ENCODE results near the gene DLAT. TPM values are rescaled to one million over a fixed set of nuclear protein-coding genes. Genes with fewer than 3 reads are reported as not detected.
"Not testable (repeated sequence)": the region's sequence is repeated elsewhere in the genome, so short reads cannot be mapped to it uniquely, and the experiment has no call there.

The DLAT gene
- polyA plus RNA-seq, 2 donors = 9.7 to 22.6 TPM

- Histone ChIP-seq H3K4me3 (ENCODE audit: low read depth in 1 of 2, low read length in 2 of 2) (no peak overlapping the region), H3K36me3 (ENCODE audit: control insufficient read depth in 2 of 2, insufficient read depth in 2 of 2, low read length in 1 of 2) (no peaks in the 10 kb centered on the region), H3K4me1 (ENCODE audit: control insufficient read depth in 2 of 2, insufficient read depth in 2 of 2, low read length in 1 of 2) (no peaks in the 10 kb centered on the region), H3K27ac (ENCODE audit: low read depth in 2 of 2, low read length in 1 of 2) (no peak overlapping the region), H3K27me3 (ENCODE audit: control insufficient read depth in 1 of 2, insufficient read depth in 2 of 2, low read length in 2 of 2) (no peaks in the 10 kb centered on the region), H3K9me3 (ENCODE audit: control insufficient read depth in 2 of 2, insufficient read depth in 1 of 2, low read depth in 1 of 2, low read length in 1 of 2) (no peaks in the 10 kb centered on the region)
- 93 to 96% methylated on average over 6 of the region's 6 CpGs for WGBS, 2 donors
Observed at GRCh38 chr11:112002491-112003216, 22.6 kb upstream of the DLAT start.

DNA sequence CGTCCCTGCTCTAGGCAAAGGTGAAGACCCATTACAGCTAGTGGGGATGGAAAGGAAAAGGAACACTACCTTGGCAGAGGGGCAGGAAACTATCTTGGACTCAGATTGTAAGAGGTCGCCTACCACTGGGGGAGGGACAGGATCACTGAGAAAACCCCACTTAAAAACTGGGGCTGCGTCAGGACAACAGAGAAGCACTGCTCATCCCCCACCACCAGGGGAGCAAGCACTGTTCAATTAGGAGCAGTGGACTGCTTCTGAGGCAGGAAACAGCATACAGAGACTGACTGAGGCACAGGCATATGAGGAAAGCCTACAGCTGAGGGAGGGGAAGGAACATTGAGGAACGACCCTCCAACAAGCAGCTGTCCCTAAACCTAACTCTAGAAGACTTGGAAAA, 20.8 kb upstream of the DLAT start:
- no peaks in the 10 kb centered on the region for H3K27me3 ChIP-seq (ENCODE audit: control insufficient read depth in 1 of 2, insufficient read depth in 2 of 2, low read length in 2 of 2)
- no peaks in the 10 kb centered on the region for H3K36me3 ChIP-seq (ENCODE audit: control insufficient read depth in 2 of 2, insufficient read depth in 2 of 2, low read length in 1 of 2)
- no peaks in the 10 kb centered on the region for H3K4me1 ChIP-seq (ENCODE audit: control insufficient read depth in 2 of 2, insufficient read depth in 2 of 2, low read length in 1 of 2)
- no peak overlapping the region for H3K27ac ChIP-seq (ENCODE audit: low read depth in 2 of 2, low read length in 1 of 2)
- H3K9me3 ChIP-seq (ENCODE audit: control insufficient read depth in 2 of 2, insufficient read depth in 1 of 2, low read depth in 1 of 2, low read length in 1 of 2) = no peaks in the 10 kb centered on the region
- WGBS, 2 donors = 78% methylated on average over 4 of the region's 4 CpGs
- no peak overlapping the region for H3K4me3 ChIP-seq (ENCODE audit: low read depth in 1 of 2, low read length in 2 of 2)

- Histone ChIP-seq H3K9me3 (ENCODE audit: control insufficient read depth in 2 of 2, insufficient read depth in 1 of 2, low read depth in 1 of 2, low read length in 1 of 2) (no peaks in the 10 kb centered on the region), H3K27ac (ENCODE audit: low read depth in 2 of 2, low read length in 1 of 2) (peak overlapping the region; percentile 67 to 82), H3K27me3 (ENCODE audit: control insufficient read depth in 1 of 2, insufficient read depth in 2 of 2, low read length in 2 of 2) (no peaks in the 10 kb centered on the region), H3K4me1 (ENCODE audit: control insufficient read depth in 2 of 2, insufficient read depth in 2 of 2, low read length in 1 of 2) (no peaks in the 10 kb centered on the region), H3K4me3 (ENCODE audit: low read depth in 1 of 2, low read length in 2 of 2) (no peak overlapping the region), H3K36me3 (ENCODE audit: control insufficient read depth in 2 of 2, insufficient read depth in 2 of 2, low read length in 1 of 2) (no peaks in the 10 kb centered on the region)
- 62 to 69% methylated on average over 11 of the region's 11 CpGs for WGBS, 2 donors
Observed at GRCh38 chr11:112005422-112006094, 19.6 kb upstream of the DLAT start.

- not testable (repeated sequence) for H3K9me3 ChIP-seq (ENCODE audit: control insufficient read depth in 2 of 2, insufficient read depth in 1 of 2, low read depth in 1 of 2, low read length in 1 of 2); H3K27me3 ChIP-seq (ENCODE audit: control insufficient read depth in 1 of 2, insufficient read depth in 2 of 2, low read length in 2 of 2); H3K4me3 ChIP-seq (ENCODE audit: low read depth in 1 of 2, low read length in 2 of 2); H3K4me1 ChIP-seq (ENCODE audit: control insufficient read depth in 2 of 2, insufficient read depth in 2 of 2, low read length in 1 of 2); H3K36me3 ChIP-seq (ENCODE audit: control insufficient read depth in 2 of 2, insufficient read depth in 2 of 2, low read length in 1 of 2)
- peak overlapping the region; percentile 67 to 82 for H3K27ac ChIP-seq (ENCODE audit: low read depth in 2 of 2, low read length in 1 of 2)
- WGBS, 2 donors = 55 to 68% methylated on average over 4 of the region's 4 CpGs
Observed at GRCh38 chr11:112006095-112006441, 19.1 kb upstream of the DLAT start.

- H3K27me3 ChIP-seq (ENCODE audit: control insufficient read depth in 1 of 2, insufficient read depth in 2 of 2, low read length in 2 of 2); H3K36me3 ChIP-seq (ENCODE audit: control insufficient read depth in 2 of 2, insufficient read depth in 2 of 2, low read length in 1 of 2); H3K27ac ChIP-seq (ENCODE audit: low read depth in 2 of 2, low read length in 1 of 2); H3K4me1 ChIP-seq (ENCODE audit: control insufficient read depth in 2 of 2, insufficient read depth in 2 of 2, low read length in 1 of 2); H3K4me3 ChIP-seq (ENCODE audit: low read depth in 1 of 2, low read length in 2 of 2); H3K9me3 ChIP-seq (ENCODE audit: control insufficient read depth in 2 of 2, insufficient read depth in 1 of 2, low read depth in 1 of 2, low read length in 1 of 2): not testable (repeated sequence)
- WGBS, 2 donors = 87 to 89% methylated on average over 5 of the region's 5 CpGs
Observed at GRCh38 chr11:112011451-112011850, 13.8 kb upstream of the DLAT start.

- Histone ChIP-seq H3K36me3 (ENCODE audit: control insufficient read depth in 2 of 2, insufficient read depth in 2 of 2, low read length in 1 of 2) (no peaks in the 10 kb centered on the region), H3K27me3 (ENCODE audit: control insufficient read depth in 1 of 2, insufficient read depth in 2 of 2, low read length in 2 of 2) (no peaks in the 10 kb centered on the region), H3K4me3 (ENCODE audit: low read depth in 1 of 2, low read length in 2 of 2) (no peak overlapping the region), H3K9me3 (ENCODE audit: control insufficient read depth in 2 of 2, insufficient read depth in 1 of 2, low read depth in 1 of 2, low read length in 1 of 2) (no peaks in the 10 kb centered on the region), H3K27ac (ENCODE audit: low read depth in 2 of 2, low read length in 1 of 2) (peak overlapping the region in 1 of 2 donors; percentile 13), H3K4me1 (ENCODE audit: control insufficient read depth in 2 of 2, insufficient read depth in 2 of 2, low read length in 1 of 2) (no peaks in the 10 kb centered on the region)
- 70 to 73% methylated on average over 4 of the region's 4 CpGs for WGBS, 2 donors
Observed at GRCh38 chr11:112012874-112013273, 12.3 kb upstream of the DLAT start.

DNA sequence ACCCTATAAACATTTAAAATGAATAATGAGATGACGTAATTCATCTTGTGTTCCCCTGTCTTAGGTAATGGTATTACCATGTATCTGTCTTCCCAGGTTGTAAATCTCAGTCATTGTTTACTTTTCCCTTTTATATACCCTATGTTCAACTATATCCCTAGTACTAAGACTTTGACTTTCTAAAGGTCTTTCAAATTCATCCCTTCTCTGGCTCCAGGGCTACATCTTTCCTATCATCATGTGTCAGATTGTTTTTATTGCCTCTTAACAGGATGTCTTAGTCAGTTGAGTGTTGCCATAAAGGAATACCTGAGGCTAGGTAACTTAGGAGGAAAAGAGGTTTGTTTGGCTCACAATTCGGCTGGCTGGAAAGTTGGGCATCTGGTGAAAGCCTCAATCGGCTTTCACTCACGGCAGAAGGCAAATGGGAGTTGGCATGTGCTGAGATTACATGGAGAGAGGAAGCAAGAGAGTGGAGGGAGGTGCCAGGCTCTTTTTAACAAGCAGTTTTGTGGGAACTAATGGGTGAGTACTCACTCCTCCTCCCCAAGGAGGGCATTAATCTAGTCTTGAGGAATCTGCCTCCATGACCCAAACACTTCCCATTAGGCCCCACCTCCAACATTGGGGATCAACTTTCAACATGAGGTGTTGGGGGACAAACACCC, 11.6 kb upstream of the DLAT start:
- H3K27ac ChIP-seq (ENCODE audit: low read depth in 2 of 2, low read length in 1 of 2) = no peak overlapping the region
- H3K4me3 ChIP-seq (ENCODE audit: low read depth in 1 of 2, low read length in 2 of 2) = no peak overlapping the region
- no peaks in the 10 kb centered on the region for H3K36me3 ChIP-seq (ENCODE audit: control insufficient read depth in 2 of 2, insufficient read depth in 2 of 2, low read length in 1 of 2)
- H3K4me1 ChIP-seq (ENCODE audit: control insufficient read depth in 2 of 2, insufficient read depth in 2 of 2, low read length in 1 of 2) = no peaks in the 10 kb centered on the region
- no peaks in the 10 kb centered on the region for H3K27me3 ChIP-seq (ENCODE audit: control insufficient read depth in 1 of 2, insufficient read depth in 2 of 2, low read length in 2 of 2)
- 72 to 75% methylated on average over 4 of the region's 4 CpGs for WGBS, 2 donors
- no peaks in the 10 kb centered on the region for H3K9me3 ChIP-seq (ENCODE audit: control insufficient read depth in 2 of 2, insufficient read depth in 1 of 2, low read depth in 1 of 2, low read length in 1 of 2)

DNA sequence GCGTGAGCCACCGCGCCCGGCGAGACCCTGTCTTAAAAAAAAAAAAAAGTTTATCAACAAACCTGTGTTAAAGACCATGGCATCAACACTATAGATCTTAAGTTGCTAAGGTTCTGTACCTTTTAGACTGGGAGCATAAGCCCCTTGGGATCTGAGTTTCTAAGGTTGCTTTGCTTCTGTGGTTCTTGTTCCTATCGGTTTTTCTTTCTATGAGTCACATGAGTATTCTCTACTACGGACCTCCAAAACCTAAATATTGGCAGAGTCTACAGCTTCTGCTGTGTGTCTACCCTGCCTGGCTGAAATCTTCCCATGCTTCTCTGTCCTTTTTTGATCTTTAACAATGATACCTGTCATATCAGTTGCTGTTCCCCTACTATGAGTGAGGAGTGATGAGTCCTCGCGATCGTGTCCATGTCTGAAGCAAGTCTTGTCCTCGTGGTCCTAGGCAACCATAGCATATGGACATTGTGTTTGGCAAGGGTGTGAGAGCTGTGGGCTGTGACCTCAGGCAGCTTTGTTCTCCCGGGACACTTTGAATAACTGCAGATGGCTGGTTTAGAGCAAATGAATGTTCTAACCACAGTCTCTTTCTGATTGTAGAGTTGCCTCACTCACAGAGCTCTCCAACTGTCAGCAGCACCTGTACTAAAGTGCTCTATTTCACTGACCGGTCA, 9.0 kb upstream of the DLAT start:
- Histone ChIP-seq H3K27me3 (ENCODE audit: control insufficient read depth in 1 of 2, insufficient read depth in 2 of 2, low read length in 2 of 2) (no peaks in the 10 kb centered on the region), H3K9me3 (ENCODE audit: control insufficient read depth in 2 of 2, insufficient read depth in 1 of 2, low read depth in 1 of 2, low read length in 1 of 2) (no peaks in the 10 kb centered on the region), H3K36me3 (ENCODE audit: control insufficient read depth in 2 of 2, insufficient read depth in 2 of 2, low read length in 1 of 2) (peaks cover 0 to 2% of the 10 kb centered on the region in 2 donors), H3K4me3 (ENCODE audit: low read depth in 1 of 2, low read length in 2 of 2) (no peak overlapping the region), H3K27ac (ENCODE audit: low read depth in 2 of 2, low read length in 1 of 2) (peak overlapping the region; percentile 6 to 30), H3K4me1 (ENCODE audit: control insufficient read depth in 2 of 2, insufficient read depth in 2 of 2, low read length in 1 of 2) (no peaks in the 10 kb centered on the region)
- 74 to 77% methylated on average over 13 of the region's 13 CpGs for WGBS, 2 donors

GRCh38 chr11:112016765-112017376, 8.3 kb upstream of the DLAT start:
- Histone ChIP-seq H3K4me1 (ENCODE audit: control insufficient read depth in 2 of 2, insufficient read depth in 2 of 2, low read length in 1 of 2) (no peaks in the 10 kb centered on the region), H3K27me3 (ENCODE audit: control insufficient read depth in 1 of 2, insufficient read depth in 2 of 2, low read length in 2 of 2) (no peaks in the 10 kb centered on the region), H3K27ac (ENCODE audit: low read depth in 2 of 2, low read length in 1 of 2) (peak overlapping the region; percentile 6 to 30), H3K36me3 (ENCODE audit: control insufficient read depth in 2 of 2, insufficient read depth in 2 of 2, low read length in 1 of 2) (peaks cover 0 to 2% of the 10 kb centered on the region in 2 donors), H3K9me3 (ENCODE audit: control insufficient read depth in 2 of 2, insufficient read depth in 1 of 2, low read depth in 1 of 2, low read length in 1 of 2) (no peaks in the 10 kb centered on the region), H3K4me3 (ENCODE audit: low read depth in 1 of 2, low read length in 2 of 2) (no peak overlapping the region)
- WGBS, 2 donors = 79 to 83% methylated on average over 1 of the region's 1 CpG

All from esophagus (tissue), 2 donors.